T-helper 2 cell treated with Interferon-gamma antibody and Interleukin-4, amounts not matched to agents 5 μg/mL and 100 μg/mL, for 36 hours (primary cell): ENCODE results near the gene PRKN.

Source experiments
- DNase-seq: peaks from one replicate; pipeline ENCODE4 v3.0.0; 2021; ENCODE audit warnings: low spot score
- H3K27ac Mint-ChIP-seq: one replicate; pipeline ENCODE4 v1.8.0; 2021; ENCODE audit warnings: mild to moderate bottlenecking, mixed read lengths
- H3K27me3 Mint-ChIP-seq: one replicate; pipeline ENCODE4 v1.8.0; 2021; ENCODE audit warnings: low read depth, mixed read lengths
- H3K36me3 Mint-ChIP-seq: one replicate; pipeline ENCODE4 v1.8.0; 2021; ENCODE audit warnings: low read depth, mixed read lengths
- H3K4me1 Mint-ChIP-seq: one replicate; pipeline ENCODE4 v1.8.0; 2021; ENCODE audit warnings: low read depth, mixed read lengths
- H3K4me3 Mint-ChIP-seq: one replicate; pipeline ENCODE4 v1.8.0; 2022; ENCODE audit warnings: mild to moderate bottlenecking, moderate library complexity, mixed read lengths
- H3K9me3 Mint-ChIP-seq: one replicate; pipeline ENCODE4 v1.8.0; 2021; ENCODE audit warnings: mixed read lengths

The PRKN gene

DNA sequence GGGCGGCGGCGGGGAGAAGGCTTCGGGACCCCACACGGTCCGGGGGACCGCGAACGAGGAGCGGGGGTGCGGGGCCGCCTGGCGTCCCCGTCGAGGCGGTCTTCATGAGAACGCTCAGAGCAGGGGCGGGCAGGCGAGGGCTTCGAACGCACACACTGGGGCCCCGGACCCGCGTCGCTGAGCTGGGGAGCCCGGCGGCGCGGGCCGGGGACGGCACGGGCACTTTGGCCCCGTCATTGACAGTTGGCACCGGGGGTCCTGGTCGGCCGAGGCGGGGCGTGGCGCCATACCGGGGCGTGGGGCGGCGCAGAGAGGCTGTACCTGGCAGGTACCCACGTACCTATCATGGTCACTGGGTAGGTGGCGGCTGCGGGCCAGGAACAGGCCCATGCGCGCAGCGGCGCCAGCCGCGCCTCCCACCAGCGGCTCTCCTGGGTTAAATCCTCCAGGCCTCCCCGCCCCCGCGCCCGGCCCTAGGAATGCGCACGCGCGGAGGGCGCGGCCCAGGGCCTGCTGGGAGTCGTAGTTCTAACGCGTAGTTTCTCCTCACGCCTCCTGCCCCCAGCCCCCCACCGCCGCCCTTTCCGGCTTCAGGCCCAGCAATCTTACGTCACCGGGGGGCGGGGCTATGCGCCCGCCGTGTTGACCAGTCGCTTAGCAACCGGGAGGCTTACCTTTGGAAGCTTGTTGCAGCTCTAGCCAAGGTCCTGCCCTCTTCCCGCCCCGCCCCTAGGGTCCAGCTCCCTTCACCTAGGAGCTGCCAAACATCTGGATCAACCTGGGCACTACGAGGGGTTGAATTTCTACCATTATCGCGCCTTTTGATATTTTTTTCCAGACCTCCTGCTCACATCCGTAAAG is at the start of gene PRKN, which contains the start of gene PACRG:
Gene PRKN, minus strand, starts transcription at position 445 of the 861 bp plus-strand sequence.
Gene PACRG, plus strand, starts transcription at position 653 of the 861 bp plus-strand sequence.
- H3K9me3 Mint-ChIP-seq, result no peaks in the 10 kb centered on the region
- peaks cover 6% of the 10 kb centered on the region for H3K27me3 Mint-ChIP-seq
- peak; percentile 96 for DNase-seq
- no peaks in the 10 kb centered on the region for H3K36me3 Mint-ChIP-seq
- peak within 1 kb of the TSS; percentile 92 for H3K27ac Mint-ChIP-seq
- H3K4me3 Mint-ChIP-seq, result peak within 1 kb of the TSS; percentile 93
- peaks cover 10% of the 10 kb centered on the region for H3K4me1 Mint-ChIP-seq

DNA sequence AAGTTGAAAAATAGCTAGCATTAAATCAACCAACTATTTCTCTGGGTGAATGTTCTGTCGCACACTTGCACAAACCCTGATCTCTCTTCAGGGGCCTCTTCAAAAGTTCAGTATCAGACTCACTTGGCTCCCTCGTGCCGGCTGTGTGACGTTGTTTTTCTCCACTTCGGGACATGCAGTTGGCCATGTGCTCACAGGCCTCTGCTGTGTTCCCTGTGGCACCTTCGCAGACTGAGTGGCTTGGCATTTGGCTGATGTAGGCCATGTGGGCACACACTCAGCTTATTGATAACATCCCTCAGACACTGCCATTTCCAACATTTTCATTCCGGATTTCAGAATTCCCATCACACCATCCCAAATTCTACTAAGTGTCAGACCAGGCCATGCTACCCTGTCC is 49.5 kb upstream of the PRKN start:
- no peak overlapping the region for H3K27ac Mint-ChIP-seq
- no peaks in the 10 kb centered on the region for H3K9me3 Mint-ChIP-seq
- no peak overlapping the region for H3K4me3 Mint-ChIP-seq
- H3K27me3 Mint-ChIP-seq, result no peaks in the 10 kb centered on the region
- no peaks in the 10 kb centered on the region for H3K4me1 Mint-ChIP-seq
- DNase-seq, result no peak
- H3K36me3 Mint-ChIP-seq, result no peaks in the 10 kb centered on the region

DNA sequence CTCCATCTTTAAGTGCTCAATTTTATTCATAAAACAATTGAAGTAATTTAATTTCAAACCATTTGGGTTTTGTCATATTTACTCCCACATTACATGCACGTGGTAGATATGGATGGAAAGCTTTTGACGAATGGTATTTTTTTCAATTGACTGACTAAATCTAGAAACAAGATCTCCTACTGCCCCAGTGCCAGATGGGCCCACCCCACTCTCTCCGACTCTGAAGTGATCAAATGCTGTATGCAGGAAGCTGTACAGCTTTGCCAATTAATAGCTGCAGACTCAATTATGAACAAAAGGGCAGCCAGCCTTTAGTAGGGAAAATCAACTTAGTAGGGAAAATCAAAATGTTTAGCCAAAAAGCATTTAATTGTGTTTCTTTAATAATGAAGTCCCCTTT is 46.4 kb upstream of the PRKN start:
- Mint-ChIP-seq H3K9me3 (no peaks in the 10 kb centered on the region), H3K27ac (no peak overlapping the region), H3K4me3 (no peak overlapping the region), H3K36me3 (no peaks in the 10 kb centered on the region), H3K27me3 (no peaks in the 10 kb centered on the region), H3K4me1 (no peaks in the 10 kb centered on the region)
- DNase-seq, result no peak

DNA sequence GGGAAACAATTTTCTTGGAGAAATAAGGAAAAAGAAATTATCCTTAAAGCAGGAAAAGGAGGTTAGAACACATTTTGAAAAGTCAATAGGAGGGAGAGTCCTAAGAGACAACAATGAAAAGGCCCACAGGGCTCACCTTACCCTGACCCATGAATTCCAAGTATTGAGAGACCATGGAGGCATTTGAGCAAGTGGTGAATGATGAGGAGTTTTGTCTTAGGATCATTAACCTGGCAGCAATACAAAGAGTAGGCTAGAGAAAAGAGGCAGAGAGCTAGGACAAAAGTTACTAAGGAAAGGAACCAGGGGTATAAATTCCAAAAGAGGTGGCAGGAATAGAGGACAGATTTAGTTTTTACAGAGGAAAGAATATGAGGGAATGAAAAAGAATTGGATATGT is 44.9 kb upstream of the PRKN start:
- Mint-ChIP-seq H3K4me3 (no peak overlapping the region), H3K9me3 (no peaks in the 10 kb centered on the region), H3K27ac (no peak overlapping the region), H3K4me1 (peaks cover 4% of the 10 kb centered on the region), H3K27me3 (no peaks in the 10 kb centered on the region), H3K36me3 (no peaks in the 10 kb centered on the region)
- no peak for DNase-seq

DNA sequence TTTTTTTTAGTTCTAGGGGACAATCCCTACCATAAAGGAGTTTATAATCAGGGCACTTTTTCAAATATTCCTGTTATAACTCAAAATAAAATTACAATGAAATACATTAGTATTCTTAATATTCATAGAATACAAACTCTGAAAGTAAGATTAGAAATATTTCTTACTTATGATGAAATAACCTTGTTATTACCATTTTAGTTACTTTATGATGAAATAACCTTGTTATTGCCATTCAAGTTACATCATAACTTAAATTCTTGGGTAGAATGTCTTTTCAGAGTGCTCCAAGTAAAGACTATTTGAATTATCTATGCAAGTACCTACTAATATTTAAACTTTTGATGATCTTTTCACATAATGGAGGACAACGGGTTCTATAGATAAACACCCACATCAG is 43.4 kb upstream of the PRKN start:
- H3K36me3 Mint-ChIP-seq, result no peaks in the 10 kb centered on the region
- peaks cover 4% of the 10 kb centered on the region for H3K4me1 Mint-ChIP-seq
- no peaks in the 10 kb centered on the region for H3K27me3 Mint-ChIP-seq
- no peak overlapping the region for H3K27ac Mint-ChIP-seq
- no peak overlapping the region for H3K4me3 Mint-ChIP-seq
- no peak for DNase-seq
- H3K9me3 Mint-ChIP-seq, result no peaks in the 10 kb centered on the region

DNA sequence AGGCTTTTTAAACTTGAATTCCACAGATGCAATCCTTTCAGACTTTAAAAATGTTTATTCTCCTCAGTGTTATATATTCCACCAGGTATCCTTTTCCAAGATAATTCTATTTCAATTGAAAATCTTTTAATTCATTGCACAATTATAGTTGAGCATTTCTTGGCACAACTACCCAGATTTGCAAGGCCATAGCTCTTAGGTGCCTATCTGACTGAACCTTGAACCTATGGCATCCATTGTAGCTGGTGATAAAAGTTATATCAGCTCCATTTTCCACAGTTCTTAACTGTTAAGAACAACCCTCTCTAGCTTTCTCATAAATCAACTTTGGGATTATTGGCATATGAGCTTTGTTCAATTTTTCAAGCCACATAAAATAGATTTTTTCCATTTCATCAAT is 42.6 kb upstream of the PRKN start:
- Mint-ChIP-seq H3K27me3 (no peaks in the 10 kb centered on the region), H3K4me3 (no peak overlapping the region), H3K9me3 (no peaks in the 10 kb centered on the region), H3K36me3 (no peaks in the 10 kb centered on the region), H3K4me1 (peaks cover 4% of the 10 kb centered on the region), H3K27ac (no peak overlapping the region)
- no peak for DNase-seq

DNA sequence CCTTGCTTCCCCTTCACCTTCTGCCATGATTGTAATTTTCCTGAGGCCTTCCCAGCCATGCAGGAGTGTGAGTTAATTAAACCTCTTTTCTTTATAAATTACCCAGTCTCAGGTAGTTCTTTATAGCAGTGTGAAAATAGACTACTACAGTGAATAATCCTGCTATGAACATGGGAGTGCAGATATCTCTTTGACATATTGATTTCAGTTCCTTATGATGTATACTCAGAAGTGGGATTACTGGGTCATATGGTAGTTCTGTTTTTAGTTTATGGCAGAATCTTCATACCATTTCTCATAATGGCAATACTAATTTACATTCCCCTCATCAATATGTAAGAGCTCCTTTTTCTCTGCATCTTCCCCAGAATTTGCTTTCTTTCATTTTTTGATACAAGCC is 26.2 kb upstream of the PRKN start:
- no peak for DNase-seq
- H3K27me3 Mint-ChIP-seq, result no peaks in the 10 kb centered on the region
- no peaks in the 10 kb centered on the region for H3K4me1 Mint-ChIP-seq
- no peak overlapping the region for H3K27ac Mint-ChIP-seq
- H3K4me3 Mint-ChIP-seq, result no peak overlapping the region
- H3K36me3 Mint-ChIP-seq, result no peaks in the 10 kb centered on the region
- no peaks in the 10 kb centered on the region for H3K9me3 Mint-ChIP-seq

DNA sequence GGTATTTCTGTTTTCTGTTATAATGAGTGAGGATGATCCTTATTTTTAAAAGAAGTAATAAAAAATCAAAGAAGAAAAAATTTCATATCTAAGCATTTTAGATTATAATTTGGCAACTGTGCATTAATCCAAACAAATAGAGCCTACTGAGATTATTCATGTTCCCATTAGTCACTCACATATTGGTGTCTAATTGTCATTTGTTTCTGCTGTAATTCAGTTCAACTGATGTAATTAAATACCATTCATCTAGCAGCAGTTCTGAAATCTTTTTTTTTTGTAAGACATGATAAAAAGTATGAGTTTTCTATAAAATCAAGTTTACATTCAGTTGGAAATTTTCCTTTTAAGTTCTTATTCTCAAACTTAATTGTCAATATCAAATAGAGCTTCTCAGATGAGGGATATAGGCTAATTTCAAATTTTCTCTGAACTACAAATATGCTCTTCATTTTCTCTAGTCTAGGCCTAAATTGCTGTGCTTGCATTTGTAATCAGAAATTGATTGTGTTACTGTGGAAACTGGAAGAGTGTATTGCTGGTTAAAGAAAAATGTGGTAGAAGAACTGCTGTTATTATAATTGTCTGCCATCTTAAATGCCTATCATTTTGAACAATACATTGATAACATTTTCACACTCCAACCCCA is 23.8 kb upstream of the PRKN start:
- Mint-ChIP-seq H3K4me3 (no peak overlapping the region), H3K9me3 (no peaks in the 10 kb centered on the region), H3K27ac (no peak overlapping the region), H3K36me3 (no peaks in the 10 kb centered on the region), H3K27me3 (no peaks in the 10 kb centered on the region), H3K4me1 (no peaks in the 10 kb centered on the region)
- DNase-seq, result no peak

DNA sequence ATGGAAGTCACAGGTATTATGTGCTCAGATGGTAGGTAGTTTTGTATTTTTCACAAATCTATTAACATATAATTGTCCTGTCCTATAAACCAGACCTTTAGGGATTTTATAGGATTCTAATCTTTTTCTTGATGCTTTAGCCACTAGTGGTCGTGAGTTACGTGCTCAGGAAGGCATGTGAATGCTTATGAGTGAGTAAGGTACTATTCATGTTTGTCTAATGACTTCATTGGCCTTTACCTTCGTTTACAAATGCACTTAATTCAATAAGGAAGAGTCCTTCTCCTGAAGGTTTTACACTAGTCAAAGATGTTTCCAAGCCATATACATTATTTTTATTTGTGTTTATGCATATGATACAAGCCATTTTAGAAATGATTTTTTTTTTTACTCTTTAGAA is 23.2 kb upstream of the PRKN start:
- no peak overlapping the region for H3K27ac Mint-ChIP-seq
- DNase-seq, result no peak
- H3K4me3 Mint-ChIP-seq, result no peak overlapping the region
- H3K9me3 Mint-ChIP-seq, result no peaks in the 10 kb centered on the region
- H3K4me1 Mint-ChIP-seq, result no peaks in the 10 kb centered on the region
- no peaks in the 10 kb centered on the region for H3K36me3 Mint-ChIP-seq
- no peaks in the 10 kb centered on the region for H3K27me3 Mint-ChIP-seq

DNA sequence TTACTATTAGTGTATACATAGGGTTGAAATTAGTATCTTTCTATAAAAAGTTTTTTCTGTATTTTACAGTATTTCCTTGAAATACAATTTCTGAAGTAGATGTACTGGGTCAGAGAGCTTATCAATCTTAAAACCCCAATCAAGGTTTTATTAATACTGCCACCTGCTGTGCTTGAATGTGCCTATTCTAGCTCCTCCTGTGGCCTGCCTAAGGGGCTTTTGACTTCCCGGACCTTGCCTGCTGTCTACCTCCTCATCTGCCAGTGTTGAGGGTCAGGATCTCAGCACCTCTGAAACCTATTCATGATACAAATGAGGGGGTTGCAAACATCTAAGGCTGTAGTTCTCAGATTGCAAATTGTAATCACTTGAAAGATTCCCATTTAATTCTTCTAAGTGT is 9.4 kb upstream of the PRKN start:
- Mint-ChIP-seq H3K9me3 (no peaks in the 10 kb centered on the region), H3K4me1 (peaks cover 5% of the 10 kb centered on the region), H3K36me3 (no peaks in the 10 kb centered on the region), H3K4me3 (no peak overlapping the region), H3K27me3 (peaks cover 3% of the 10 kb centered on the region), H3K27ac (no peak overlapping the region)
- DNase-seq, result no peak

DNA sequence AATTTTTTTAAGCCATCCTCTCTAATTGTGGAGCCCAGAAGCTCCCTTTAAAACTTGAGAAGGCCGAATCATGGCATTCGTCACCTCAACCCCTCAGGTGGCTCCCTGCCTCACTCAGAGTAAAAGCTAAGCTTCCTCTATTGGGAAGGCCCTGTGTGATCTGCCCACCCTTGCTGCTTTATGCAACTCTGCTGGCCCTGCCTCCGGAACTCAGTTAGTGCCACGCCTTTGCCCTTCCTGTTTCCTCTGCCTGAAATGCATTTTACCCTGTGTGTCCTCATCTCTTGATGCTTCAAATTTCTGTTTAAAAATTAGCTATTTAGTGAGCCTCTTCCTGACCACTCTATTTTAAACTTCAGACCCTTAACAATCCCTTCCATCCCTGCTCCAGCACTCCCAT is 5.9 kb upstream of the PRKN start:
- no peaks in the 10 kb centered on the region for H3K36me3 Mint-ChIP-seq
- H3K4me3 Mint-ChIP-seq, result no peak overlapping the region
- peaks cover 5% of the 10 kb centered on the region for H3K4me1 Mint-ChIP-seq
- H3K9me3 Mint-ChIP-seq, result no peaks in the 10 kb centered on the region
- peaks cover 3% of the 10 kb centered on the region for H3K27me3 Mint-ChIP-seq
- no peak overlapping the region for H3K27ac Mint-ChIP-seq
- DNase-seq, result no peak

DNA sequence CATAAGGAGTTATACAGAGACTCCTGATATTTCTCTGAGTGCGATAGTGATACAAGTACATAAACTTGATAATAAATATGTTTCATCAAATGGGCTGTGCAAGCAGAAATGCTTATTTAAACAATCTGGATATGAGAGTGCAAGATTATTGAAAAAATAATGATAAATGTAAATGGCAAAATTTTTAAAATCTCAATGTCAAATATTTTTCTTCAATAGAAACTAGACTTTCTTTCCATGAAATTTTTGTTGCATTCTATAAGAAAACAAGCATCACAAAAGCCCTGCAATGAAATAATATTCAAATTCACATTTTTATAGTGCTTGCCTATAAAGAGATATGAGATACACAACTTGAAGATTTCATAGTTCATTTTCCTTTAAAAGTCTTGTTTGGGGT is 2.9 kb upstream of the PRKN start:
- H3K27me3 Mint-ChIP-seq, result peaks cover 6% of the 10 kb centered on the region
- peaks cover 15% of the 10 kb centered on the region for H3K4me1 Mint-ChIP-seq
- H3K27ac Mint-ChIP-seq, result no peak overlapping the region
- DNase-seq, result no peak
- no peak overlapping the region for H3K4me3 Mint-ChIP-seq
- no peaks in the 10 kb centered on the region for H3K36me3 Mint-ChIP-seq
- no peaks in the 10 kb centered on the region for H3K9me3 Mint-ChIP-seq

DNA sequence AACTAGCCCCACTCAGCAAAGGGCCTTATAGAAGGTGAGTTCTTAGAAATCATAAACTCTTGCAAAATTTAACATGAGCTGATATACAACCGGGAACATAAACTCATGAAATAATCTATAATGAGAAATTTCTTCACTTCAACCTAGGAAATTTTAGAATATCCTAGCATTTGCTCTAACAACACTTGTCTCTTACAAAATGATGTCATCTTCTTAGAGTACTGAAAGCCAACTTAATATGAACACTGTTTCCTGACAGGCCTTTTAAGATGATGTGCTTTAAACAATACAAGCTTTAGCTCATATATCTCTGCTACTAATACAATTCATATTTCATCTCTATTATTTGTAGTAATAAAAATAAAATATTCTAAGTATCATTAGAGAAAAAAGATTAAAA is 1.1 kb upstream of the PRKN start:
- Mint-ChIP-seq H3K9me3 (no peaks in the 10 kb centered on the region), H3K4me1 (peaks cover 14% of the 10 kb centered on the region), H3K4me3 (peak overlapping the region; percentile 39), H3K27ac (peak overlapping the region; percentile 39), H3K27me3 (peaks cover 6% of the 10 kb centered on the region), H3K36me3 (no peaks in the 10 kb centered on the region)
- no peak for DNase-seq

DNA sequence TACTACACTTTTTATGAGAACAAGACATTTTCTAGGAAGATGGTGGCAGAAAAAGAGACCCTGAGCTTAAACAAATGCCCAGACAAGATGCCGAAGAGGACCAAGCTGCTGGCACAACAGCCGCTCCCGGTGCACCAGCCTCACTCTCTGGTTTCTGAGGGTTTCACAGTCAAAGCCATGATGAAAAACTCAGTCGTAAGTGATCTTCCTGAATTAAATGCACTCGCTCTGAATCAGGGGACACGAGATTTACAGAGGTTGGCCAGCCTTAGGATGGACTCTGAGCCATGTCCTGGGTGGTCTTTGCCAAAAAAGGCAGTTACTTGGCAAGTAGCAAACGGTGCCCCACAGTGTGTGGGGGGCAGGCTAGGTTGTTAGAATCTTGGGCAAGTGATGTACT is 631 bp upstream of the PRKN start:
- Mint-ChIP-seq H3K9me3 (no peaks in the 10 kb centered on the region), H3K36me3 (no peaks in the 10 kb centered on the region), H3K4me3 (peak overlapping the region; percentile 67), H3K4me1 (peaks cover 10% of the 10 kb centered on the region), H3K27ac (peak overlapping the region; percentile 84), H3K27me3 (peaks cover 6% of the 10 kb centered on the region)
- DNase-seq, result no peak
